CD4-positive, alpha-beta T cell treated with Interleukin-15 for 4 hours (primary cell): ENCODE results near the gene GADD45A.
A peak's percentile ranks its signal among the peaks of the same experiment; 100 is the strongest.
"Not testable (repeated sequence)": the region's sequence is repeated elsewhere in the genome, so short reads cannot be mapped to it uniquely, and the experiment has no call there.

Experiments used
- DNase-seq: peaks from one replicate; pipeline ENCODE4 v3.0.0-alpha.2; 2020; ENCODE audit warnings: low spot score

GADD45A gene

GRCh38 chr1:67721650-67722291 is 36.8 kb downstream of the GADD45A start:
- no peak for DNase-seq

- no peak for DNase-seq
Measured at GRCh38 chr1:67722292-67722944, 37.4 kb downstream of the GADD45A start.

- DNase-seq: no peak
Measured at GRCh38 chr1:67723126-67723525, 38.1 kb downstream of the GADD45A start.

GRCh38 chr1:67723620-67724019 is 38.6 kb downstream of the GADD45A start:
- DNase-seq: no peak

GRCh38 chr1:67724928-67725560 is 40.0 kb downstream of the GADD45A start:
- no peak for DNase-seq

GRCh38 chr1:67726224-67726623 is 41.2 kb downstream of the GADD45A start:
- no peak for DNase-seq

GRCh38 chr1:67729872-67730271 is 44.9 kb downstream of the GADD45A start:
- no peak for DNase-seq

GRCh38 chr1:67730312-67730711 is 45.3 kb downstream of the GADD45A start:
- DNase-seq: not testable (repeated sequence)

GRCh38 chr1:67731322-67731721 is 46.3 kb downstream of the GADD45A start:
- DNase-seq: no peak

GRCh38 chr1:67732750-67733151 is 47.8 kb downstream of the GADD45A start:
- DNase-seq: no peak

GRCh38 chr1:67733681-67734322 is 48.8 kb downstream of the GADD45A start:
- no peak for DNase-seq

- DNase-seq: no peak
Measured at GRCh38 chr1:67734323-67734690, 49.3 kb downstream of the GADD45A start.

GRCh38 chr1:67735206-67735605 is 50.2 kb downstream of the GADD45A start:
- DNase-seq: no peak

GRCh38 chr1:67735806-67736627 is 51.0 kb downstream of the GADD45A start:
- peak; percentile 17 for DNase-seq

GRCh38 chr1:67736750-67737149 is 51.7 kb downstream of the GADD45A start:
- DNase-seq: no peak

GRCh38 chr1:67737875-67738274 is 52.9 kb downstream of the GADD45A start:
- DNase-seq: no peak
